Subcutaneous adipose tissue (tissue), 4 donors: ENCODE results near the gene RPL36AL. TPM values are rescaled to one million over a fixed set of nuclear protein-coding genes. Genes with fewer than 3 reads are reported as not detected.

Source experiments
- total RNA-seq, 4 donors: library from RNA; depleted of rRNA; stranded (reverse); fragments of >200 nt; gene quantifications; one replicate each; pipeline ENCODE4 v1.1.0, GENCODE V29; 2016
- TF ChIP-seq, protein P1 (sequence below): fragments of 450-650 bp; IDR thresholded peaks from one replicate; pipeline ENCODE4 v1.5.1; 2016; ENCODE audit warnings: low read depth, mild to moderate bottlenecking, control low read depth, antibody characterized with exemption, moderate library complexity

Gene RPL36AL
- total RNA-seq, 4 donors from 2014 or later, result 170 to 230 (median 206) TPM

DNA sequence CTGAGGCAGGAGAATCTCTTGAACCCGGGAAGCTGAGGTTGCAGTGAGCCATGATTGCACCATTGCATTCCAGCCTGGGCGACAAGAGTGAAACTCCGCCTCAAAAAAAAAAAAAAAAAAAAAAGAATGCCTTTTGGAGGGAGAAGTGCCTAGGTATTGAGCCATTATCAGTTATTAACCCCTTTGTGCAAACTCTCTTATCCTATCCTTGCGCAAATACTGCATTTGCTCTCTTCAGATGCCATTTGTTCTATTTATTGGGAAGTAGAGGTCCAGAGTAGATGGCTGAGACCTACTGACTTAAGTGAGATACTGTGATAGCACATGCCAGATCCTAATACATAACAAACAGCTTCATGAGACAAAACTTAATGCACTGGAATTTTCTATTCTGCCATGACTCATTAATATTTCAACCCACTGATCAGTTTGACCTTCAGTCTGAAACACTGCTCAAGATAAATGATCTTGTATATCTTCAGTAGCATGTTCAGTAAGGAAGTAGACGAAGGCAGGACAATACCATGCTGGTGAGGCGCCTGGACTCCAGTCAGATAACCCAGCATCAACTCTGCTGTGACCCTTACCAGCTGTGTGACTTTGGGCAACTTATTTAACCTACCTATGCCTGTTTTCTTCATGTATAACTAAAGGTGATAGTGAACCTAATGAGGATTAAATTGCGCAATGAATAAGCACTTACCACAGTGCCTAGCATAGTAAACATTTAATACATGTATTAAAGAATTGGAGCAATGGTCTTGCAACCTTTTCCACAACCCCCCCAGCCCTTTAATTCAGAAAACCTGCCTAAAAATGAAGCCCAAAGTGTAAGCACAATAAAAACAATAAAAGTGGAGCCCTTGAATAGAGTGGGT, 20.4 kb upstream of the RPL36AL start:
- TF ChIP-seq, protein P1, sequence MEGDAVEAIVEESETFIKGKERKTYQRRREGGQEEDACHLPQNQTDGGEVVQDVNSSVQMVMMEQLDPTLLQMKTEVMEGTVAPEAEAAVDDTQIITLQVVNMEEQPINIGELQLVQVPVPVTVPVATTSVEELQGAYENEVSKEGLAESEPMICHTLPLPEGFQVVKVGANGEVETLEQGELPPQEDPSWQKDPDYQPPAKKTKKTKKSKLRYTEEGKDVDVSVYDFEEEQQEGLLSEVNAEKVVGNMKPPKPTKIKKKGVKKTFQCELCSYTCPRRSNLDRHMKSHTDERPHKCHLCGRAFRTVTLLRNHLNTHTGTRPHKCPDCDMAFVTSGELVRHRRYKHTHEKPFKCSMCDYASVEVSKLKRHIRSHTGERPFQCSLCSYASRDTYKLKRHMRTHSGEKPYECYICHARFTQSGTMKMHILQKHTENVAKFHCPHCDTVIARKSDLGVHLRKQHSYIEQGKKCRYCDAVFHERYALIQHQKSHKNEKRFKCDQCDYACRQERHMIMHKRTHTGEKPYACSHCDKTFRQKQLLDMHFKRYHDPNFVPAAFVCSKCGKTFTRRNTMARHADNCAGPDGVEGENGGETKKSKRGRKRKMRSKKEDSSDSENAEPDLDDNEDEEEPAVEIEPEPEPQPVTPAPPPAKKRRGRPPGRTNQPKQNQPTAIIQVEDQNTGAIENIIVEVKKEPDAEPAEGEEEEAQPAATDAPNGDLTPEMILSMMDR, result no peak

DNA sequence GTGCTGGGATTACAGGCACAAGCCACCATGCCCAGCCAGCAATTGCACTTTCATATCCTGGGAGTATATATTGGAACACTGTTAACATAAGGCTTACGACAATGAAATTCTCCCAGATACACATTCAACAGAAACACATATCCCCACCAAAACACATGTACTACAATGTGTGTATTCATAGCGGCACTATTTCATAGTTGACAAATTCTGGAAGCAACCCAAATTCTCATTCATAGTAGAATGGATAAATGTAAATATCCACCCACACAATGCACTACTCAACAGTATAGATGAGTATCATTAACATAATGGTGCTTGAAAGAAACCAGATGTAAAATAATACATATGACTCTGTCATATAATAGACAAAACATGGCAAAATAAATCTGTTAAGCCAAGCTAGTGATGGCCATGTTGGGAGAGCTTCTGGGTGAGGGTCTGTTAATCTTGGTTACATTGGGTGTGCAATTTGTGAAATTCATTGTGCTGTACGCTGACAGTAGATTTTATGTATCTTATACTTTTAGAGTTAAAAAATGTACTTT, 17.2 kb upstream of the RPL36AL start:
- TF ChIP-seq, protein P1, result no peak

DNA sequence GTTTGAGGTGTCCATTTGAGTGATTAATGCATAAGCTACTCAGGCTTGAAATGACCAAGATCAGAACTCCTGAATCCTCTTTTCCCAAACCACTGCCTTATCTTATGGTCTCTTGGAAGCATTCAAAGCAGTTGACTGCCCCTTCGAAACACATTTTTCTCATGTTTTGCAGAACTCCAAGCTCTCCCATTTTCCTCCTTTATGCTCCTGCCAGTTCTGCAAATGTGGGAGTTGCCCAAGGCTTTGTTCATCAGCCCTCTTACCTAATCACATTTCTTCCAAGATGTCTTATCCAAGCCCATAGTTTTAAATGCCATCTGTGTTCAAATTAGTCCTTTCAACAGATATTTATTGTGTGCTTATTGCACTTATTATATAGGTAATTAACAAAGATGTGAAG, 16.4 kb upstream of the RPL36AL start:
- TF ChIP-seq, protein P1, result no peak

DNA sequence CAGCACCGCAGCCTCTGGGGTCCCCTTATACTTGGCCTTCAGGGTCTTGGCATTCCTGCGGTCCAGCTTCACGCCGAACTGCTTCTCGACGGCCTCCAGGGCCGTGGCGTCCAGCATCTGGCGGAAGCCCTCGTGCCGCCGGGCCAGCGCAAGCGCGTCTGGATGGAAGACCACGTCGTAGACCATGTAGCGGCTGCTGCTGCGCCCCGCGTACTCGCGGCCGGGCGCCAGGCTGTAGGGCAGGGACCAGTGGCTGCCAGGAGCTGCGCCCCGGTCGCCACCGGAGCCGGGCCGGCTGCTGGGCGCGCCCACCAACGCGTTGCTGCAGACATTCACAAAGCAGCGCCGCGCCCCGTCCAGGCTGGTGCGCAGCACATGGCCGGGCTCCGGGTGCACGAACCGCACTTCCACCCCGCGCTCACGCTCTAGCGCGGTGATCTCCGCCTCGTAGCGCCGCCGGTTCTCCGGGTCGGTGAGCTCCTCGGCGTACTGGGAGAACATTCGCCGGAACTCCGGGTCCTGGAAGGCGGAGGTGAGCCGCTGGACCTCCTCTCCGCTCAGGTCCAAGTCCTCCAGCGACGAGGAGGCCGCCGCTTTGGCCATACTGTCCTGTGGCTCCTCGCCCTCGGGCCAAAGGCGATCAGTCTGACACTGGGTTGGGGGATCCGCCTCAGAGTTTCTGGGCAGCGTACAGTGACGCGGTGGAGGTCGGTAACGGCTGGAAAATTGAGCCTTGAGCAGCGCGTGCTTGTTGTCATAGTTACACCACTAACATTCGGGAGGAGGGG, 14.3 kb upstream of the RPL36AL start, which contains the start of gene DNAAF2:
Gene DNAAF2, minus strand, starts transcription at position 698 of the 788 bp plus-strand sequence. Its CDS starts 95 bp downstream, at position 603.
- TF ChIP-seq, protein P1, result no peak

DNA sequence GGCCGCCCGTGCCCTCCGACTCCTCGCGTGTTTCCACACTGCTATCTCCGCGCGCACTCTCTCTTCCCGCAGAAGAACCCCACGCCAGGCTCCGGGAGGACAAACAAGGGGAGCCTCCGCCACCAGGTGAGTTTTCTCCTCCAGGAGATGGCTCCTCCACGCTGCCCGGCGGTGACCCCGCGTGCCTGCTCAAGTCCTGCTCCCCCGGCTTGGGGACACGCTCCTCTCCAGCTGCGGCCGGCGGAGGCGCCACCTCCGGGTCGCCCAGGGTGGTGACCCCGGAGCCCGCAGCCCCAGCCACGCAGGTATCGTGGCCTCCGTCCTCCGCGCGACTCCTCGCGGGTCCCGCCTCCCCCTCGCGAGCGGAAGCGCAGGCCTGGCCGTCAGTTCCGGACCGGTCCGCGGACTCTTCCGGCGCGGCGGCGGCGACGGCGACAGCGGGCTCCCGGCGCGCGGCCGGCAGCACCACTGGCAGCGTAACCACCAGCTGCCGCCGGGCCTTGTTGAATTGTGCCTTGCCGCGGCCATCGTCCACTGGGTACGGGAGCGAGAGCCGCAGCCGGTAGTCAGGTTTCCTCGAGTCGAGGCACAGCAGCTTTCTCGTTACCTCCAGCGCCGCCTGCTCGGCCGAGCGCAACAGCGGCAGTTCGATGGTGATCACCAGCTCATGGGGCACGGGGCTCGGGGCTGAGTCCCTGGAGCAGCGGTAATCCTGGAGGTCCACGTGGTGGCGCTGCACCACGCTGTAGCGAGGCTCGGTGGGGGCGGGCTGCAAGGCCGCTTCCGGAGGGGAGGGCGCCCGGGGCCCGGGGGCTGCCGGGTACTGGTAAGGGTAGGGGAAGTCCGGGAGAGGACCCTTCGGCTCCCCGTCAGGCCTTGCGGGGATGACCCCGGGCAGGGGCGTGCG, 13.5 kb upstream of the RPL36AL start:
- TF ChIP-seq, protein P1, result no peak

DNA sequence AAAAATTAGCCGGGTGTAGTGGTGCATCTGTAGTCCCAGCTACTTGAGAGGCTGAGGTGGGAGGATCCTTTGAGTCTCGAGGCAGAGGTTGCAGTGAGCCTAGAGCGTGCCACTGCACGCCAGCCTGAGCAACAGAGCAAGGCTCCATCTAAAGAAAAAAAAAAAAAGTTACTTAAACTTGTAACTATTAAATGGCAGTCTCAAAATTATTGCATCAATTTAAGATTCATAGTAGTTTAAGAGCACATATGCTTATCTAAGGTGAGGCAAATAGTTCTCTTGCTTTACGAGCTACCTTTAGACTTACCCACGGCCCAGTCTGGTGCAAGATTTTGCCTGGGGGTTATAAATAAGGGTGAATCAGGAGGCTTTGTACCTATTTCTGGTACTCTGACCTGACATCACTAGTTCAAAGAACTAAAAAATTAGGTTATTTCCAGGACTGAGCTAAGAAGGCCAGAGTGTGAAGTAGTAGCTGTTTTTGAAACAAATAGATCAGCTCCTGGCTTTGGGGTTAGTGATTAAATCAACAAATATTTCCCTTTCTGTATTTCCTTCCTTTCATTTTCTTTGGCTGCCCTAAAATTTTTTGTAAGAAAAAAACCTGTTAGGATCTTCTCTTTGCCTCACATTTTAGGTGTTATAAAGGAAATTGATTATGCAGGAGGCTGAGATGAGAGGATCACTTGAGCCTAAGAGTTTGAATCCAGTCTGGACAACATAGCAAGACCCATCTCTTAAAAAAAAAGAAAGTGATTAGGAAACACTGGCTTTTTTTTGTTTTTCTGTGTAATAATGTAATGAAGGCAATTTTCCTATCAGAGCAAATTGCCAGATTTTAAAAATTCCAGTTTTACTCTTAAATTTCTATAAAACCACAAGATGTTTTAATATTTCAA, 3.8 kb upstream of the RPL36AL start:
- TF ChIP-seq, protein P1, result no peak
